Heart right ventricle (tissue), 16 donors: Measurements from ENCODE around the gene RECK. TPM values are rescaled to one million over a fixed set of nuclear protein-coding genes. Genes with fewer than 3 reads are reported as not detected.

Source experiments
- ATAC-seq, 8 donors: fragments of 200-7000 bp; cut with Tn5 transposase; one replicate each; pipeline ENCODE4 v1.9.1; 2020; ENCODE audit warnings: mild to moderate bottlenecking in 8 of 8, moderate library complexity in 8 of 8, moderate number of reproducible peaks in 1 of 8
- DNase-seq, 2 donors: peaks; one replicate each; pipeline ENCODE4 v3.0.0-alpha.2; 2020
- H3K27ac ChIP-seq, 10 donors: fragments of 200-600 bp; sonication (generic) in 2 of 10; one replicate each; pipeline versions ENCODE4 v1.5.0 to v1.8.0; 2020 to 2022; ENCODE audit warnings: mild to moderate bottlenecking in 3 of 10
- H3K27me3 ChIP-seq, 7 donors: fragments of 200-600 bp; one replicate each; pipeline ENCODE4 v1.8.0; 2021 to 2022; ENCODE audit warnings: mild to moderate bottlenecking in 2 of 7
- H3K36me3 ChIP-seq, 9 donors: fragments of 200-600 bp; sonication (generic) in 1 of 9; one replicate each; pipeline versions ENCODE4 v1.5.0 to v1.8.0; 2020 to 2022; ENCODE audit warnings: mild to moderate bottlenecking in 2 of 9
- H3K4me1 ChIP-seq, 9 donors: fragments of 200-600 bp; sonication (generic) in 1 of 9; one replicate each; pipeline versions ENCODE4 v1.5.0 to v1.8.0; 2020 to 2022; ENCODE audit warnings: mild to moderate bottlenecking in 4 of 9
- H3K4me3 ChIP-seq, 10 donors: fragments of 200-600 bp; sonication (generic) in 2 of 10; one replicate each; pipeline versions ENCODE4 v1.5.0 to v1.8.0; 2020 to 2022; ENCODE audit warnings: mild to moderate bottlenecking in 7 of 10, moderate library complexity in 2 of 10
- H3K9me3 ChIP-seq, 11 donors: fragments of 200-600 bp in 10 of 11; sonication (generic) in 2 of 11; one replicate each; pipeline versions ENCODE4 v1.5.0 to v1.8.0; 2013 to 2022; ENCODE audit warnings: mild to moderate bottlenecking in 2 of 11, control low read depth in 1 of 11, moderate library complexity in 1 of 11
- CTCF ChIP-seq, 9 donors: fragments of 200-600 bp; sonication (generic) in 2 of 9; IDR thresholded peaks; one replicate each; pipeline versions ENCODE4 v1.5.0 to v1.8.0; 2021 to 2022; ENCODE audit warnings: antibody characterized with exemption in 9 of 9, mild to moderate bottlenecking in 5 of 9, moderate library complexity in 1 of 9
- WGBS, 2 donors: extraction: QIAGEN DNeasy Blood & Tissue Kit; methylation state at CpG; one replicate each; pipeline ENCODE4 v1.1.7; 2013; ENCODE audit warnings: inconsistent platforms in 1 of 2; 5-methylcytosine and 5-hydroxymethylcytosine counted together
- intact Hi-C, 10 donors: fragments of 100-400 bp; cut with DNase I; formaldehyde crosslinking; loops; one replicate each; pipeline versions ENCODE4 v1.11.1 to v1.14.2; 2022
- polyA plus RNA-seq, 2 donors: library from polyadenylated mRNA; stranded (reverse); fragments of 200-250 nt; gene quantifications; one replicate each; pipeline ENCODE4 v1.2.3, GENCODE V29; 2013
- total RNA-seq, 10 donors: library from RNA; stranded (reverse); fragmentation: NEBNext Ultra II Directional in 3 of 10; extraction: Animal tissue kit (Norgen Biotek cat#: 25700) in 3 of 10; gene quantifications; one replicate each; pipeline versions ENCODE4 v1.2.1 to v1.2.4, GENCODE V29; 2021 to 2023
- donor health status: Arrhythmogenic right ventricular cardiomyopathy.
- donor health status: ischemic (EF 13 %, LVEDD 7.1; RV severe dilation, severe dysfunction).
- donor health status: healthy with polysubstance abuse.
- donor health status: DM: no; HTN: yes; CAD: no.
- donor health status: DM: no; HTN: no; CAD: no.
- donor health status: ischemic (EF 25% LVEDD 6.9; RV normal size, moderate dysfunction).
- donor health status: ischemic (EF 25% LVEDD 5.7; RV mildly dilated, moderate dysfunction).
- donor health status: healthy.
- donor health status: DM: yes; HTN: yes; CAD: no.
- donor health status: Ischemic cardiomyopathy.
- donor health status: ischemic (EF 35%, LVEDD 5.7; RV mildly dilated, moderate dysfunction).
- donor health status: nonischemic (EF 11% LVEDD 7.7; RV severe dilation, severe dysfunction).
- donor health status: DM: yes; HTN: yes; CAD: no.
- donor health status: PGD.
- donor health status: ischemic (EF 29% LVEDD 5.4; RV normal size, mild dysfunction).
- donor health status: nonischemic (EF 23%, LVEDD 6.1; RV moderate dilation, normal function).

Gene RECK
- total and polyA plus RNA-seq, 12 donors = 2.9 to 5.8 (median 5.1) TPM

- intact Hi-C loops = no loop called here
- ATAC-seq = no peak
- TF ChIP-seq CTCF (IDR thresholded peaks at IDR 0.05) = no peak
- peaks cover 6 to 99% (median 45%) of the 10 kb centered on the region in 9 donors for H3K4me1 ChIP-seq
- no peaks in the 10 kb centered on the region for H3K27me3 ChIP-seq
- no peak overlapping the region for H3K4me3 ChIP-seq
- peaks cover 0 to 23% (median 0%) of the 10 kb centered on the region in 9 donors for H3K36me3 ChIP-seq
- WGBS, 2 donors = 91 to 95% methylated on average over 10 of the region's 10 CpGs
- DNase-seq = no peak
- H3K9me3 ChIP-seq = peaks cover 0 to 9% (median 0%) of the 10 kb centered on the region in 11 donors
- no peak overlapping the region for H3K27ac ChIP-seq
Measured at GRCh38 chr9:36146651-36147050, 109.9 kb downstream of the RECK start.

- Histone ChIP-seq H3K9me3 (peaks cover 0 to 9% (median 0%) of the 10 kb centered on the region in 11 donors), H3K27me3 (no peaks in the 10 kb centered on the region), H3K4me3 (no peak overlapping the region), H3K36me3 (peaks cover 0 to 23% (median 0%) of the 10 kb centered on the region in 9 donors), H3K4me1 (peaks cover 6 to 99% (median 37%) of the 10 kb centered on the region in 9 donors), H3K27ac (peak overlapping the region in 5 of 10 donors; percentile 9 to 96 (median 21))
- ATAC-seq = no peak
- no peak for TF ChIP-seq CTCF (IDR thresholded peaks at IDR 0.05)
- intact Hi-C loops = no loop called here
- DNase-seq = no peak
- WGBS, 2 donors = 94 to 96% methylated on average over 14 of the region's 14 CpGs
Measured at GRCh38 chr9:36147441-36148175, 110.9 kb downstream of the RECK start.

- H3K27ac ChIP-seq = peak overlapping the region in 9 of 10 donors; percentile 17 to 96 (median 50)
- intact Hi-C loops = no loop called here
- DNase-seq (peak; percentile 91 to 92), ATAC-seq (peak; percentile 68 to 92 (median 88))
- no peaks in the 10 kb centered on the region for H3K27me3 ChIP-seq
- H3K9me3 ChIP-seq = peaks cover 0 to 9% (median 0%) of the 10 kb centered on the region in 11 donors
- H3K36me3 ChIP-seq = peaks cover 0 to 26% (median 0%) of the 10 kb centered on the region in 9 donors
- H3K4me1 ChIP-seq = peaks cover 6 to 99% (median 28%) of the 10 kb centered on the region in 9 donors
- TF ChIP-seq CTCF (IDR thresholded peaks at IDR 0.05) = no peak
- H3K4me3 ChIP-seq = no peak overlapping the region
- WGBS, 2 donors = 58 to 60% methylated on average over 14 of the region's 14 CpGs
Measured at GRCh38 chr9:36148311-36149051, 111.8 kb downstream of the RECK start.

GRCh38 chr9:36149197-36149596 is 112.5 kb downstream of the RECK start:
- TF ChIP-seq CTCF (IDR thresholded peaks at IDR 0.05) = no peak
- H3K27ac ChIP-seq = peak overlapping the region in 6 of 10 donors; percentile 20 to 96 (median 49)
- no peaks in the 10 kb centered on the region for H3K27me3 ChIP-seq
- H3K4me1 ChIP-seq = peaks cover 6 to 99% (median 30%) of the 10 kb centered on the region in 9 donors
- ATAC-seq = peak in 1 of 8 donors; percentile 6
- DNase-seq = no peak
- H3K36me3 ChIP-seq = peaks cover 0 to 23% (median 0%) of the 10 kb centered on the region in 9 donors
- H3K9me3 ChIP-seq = peaks cover 0 to 9% (median 0%) of the 10 kb centered on the region in 11 donors
- intact Hi-C loops = no loop called here
- H3K4me3 ChIP-seq = no peak overlapping the region
- WGBS, 2 donors = 73 to 78% methylated on average over 4 of the region's 4 CpGs
